Kidney (tissue), 14 donors: ENCODE measurements around the gene MED13L. TPM values are rescaled to one million over a fixed set of nuclear protein-coding genes. Genes with fewer than 3 reads are reported as not detected.

Experiments
- DNase-seq, 5 donors: peaks; one replicate each; pipeline ENCODE4 v3.0.0-alpha.2; 2013 to 2020
- FAIRE-seq: peaks from 2 replicates; lab custom pipeline; 2012; peaks lifted over from hg19 to GRCh38; lab: Jason Lieb, UNC
- H3K27ac ChIP-seq, 2 donors: one replicate each; pipeline ENCODE4 v1.7.0; 2013; ENCODE audit warnings: low read depth in 2 of 2, low read length in 2 of 2, inconsistent platforms in 1 of 2
- H3K27me3 ChIP-seq: one replicate; pipeline ENCODE4 v1.7.1; 2013; ENCODE audit warnings: low read length, inconsistent platforms; ENCODE audit not compliant: control insufficient read depth, insufficient read depth
- H3K36me3 ChIP-seq, 3 donors: one replicate each; pipeline versions ENCODE4 v1.7.0 to v1.7.1; 2013; ENCODE audit warnings: low read length in 3 of 3, control low read depth in 1 of 3, inconsistent platforms in 1 of 3; ENCODE audit not compliant: insufficient read depth in 3 of 3, control insufficient read depth in 2 of 3
- H3K4me1 ChIP-seq, 3 donors: one replicate each; pipeline versions ENCODE4 v1.7.0 to v1.7.1; 2013; ENCODE audit warnings: low read length in 3 of 3, inconsistent platforms in 1 of 3, low read depth in 1 of 3; ENCODE audit not compliant: control insufficient read depth in 2 of 3, insufficient read depth in 2 of 3
- H3K4me3 ChIP-seq, 3 donors: one replicate each; pipeline versions ENCODE4 v1.7.0 to v1.8.1; 2013; ENCODE audit warnings: low read length in 3 of 3, control low read depth in 1 of 3, inconsistent platforms in 1 of 3
- H3K9ac ChIP-seq, 3 donors: one replicate each; pipeline versions ENCODE4 v1.7.0 to v1.7.1; 2013; ENCODE audit warnings: low read length in 3 of 3, control low read depth in 1 of 3, inconsistent platforms in 1 of 3
- H3K9me3 ChIP-seq, 3 donors: one replicate each; pipeline versions ENCODE4 v1.7.0 to v1.7.1; 2013; ENCODE audit warnings: low read length in 3 of 3, control low read depth in 1 of 3, inconsistent platforms in 1 of 3; ENCODE audit not compliant: control insufficient read depth in 2 of 3, insufficient read depth in 1 of 3
- intact Hi-C: fragments of 100-400 bp; cut with DNase I; formaldehyde crosslinking; loops from one replicate; pipeline ENCODE4 v1.11.1; 2022
- polyA plus RNA-seq: library from polyadenylated mRNA; stranded (reverse); fragments of 350-450 nt; fragmentation: Illumina TruSeq; extraction: RNeasy Lipid Tissue Mini Kit (QIAGEN cat#74804); gene quantifications from one replicate; pipeline ENCODE4 v1.2.3, GENCODE V29; 2014; ENCODE audit warnings: low read depth, low replicate concordance; ENCODE audit not compliant: insufficient read depth
- total RNA-seq: library from RNA; stranded (reverse); fragmentation: NEBNext Ultra II Directional; extraction: Animal tissue kit (Norgen Biotek cat#: 25700); gene quantifications from one replicate; pipeline ENCODE4 v1.2.1, GENCODE V29; 2021
- TF ChIP-seq, protein P1 (sequence below): IDR thresholded peaks from 3 replicates; pipeline ENCODE4 v1.5.1; 2012; ENCODE audit warnings: mild to moderate bottlenecking, moderate library complexity, borderline replicate concordance; ENCODE audit not compliant: insufficient read depth; ENCODE audit errors: extremely low read depth
- donor health status: control.
- donor health status: control.
- donor health status: control.
- donor health status: control.
- donor health status: control.
- donor health status: DM: yes; HTN: yes; CAD: no.
- donor health status: Normal renal cell carcinoma (clear cell type).

Gene MED13L
- total and polyA plus RNA-seq, 2 donors from 2014 or later: 7.1 to 153 TPM

DNA sequence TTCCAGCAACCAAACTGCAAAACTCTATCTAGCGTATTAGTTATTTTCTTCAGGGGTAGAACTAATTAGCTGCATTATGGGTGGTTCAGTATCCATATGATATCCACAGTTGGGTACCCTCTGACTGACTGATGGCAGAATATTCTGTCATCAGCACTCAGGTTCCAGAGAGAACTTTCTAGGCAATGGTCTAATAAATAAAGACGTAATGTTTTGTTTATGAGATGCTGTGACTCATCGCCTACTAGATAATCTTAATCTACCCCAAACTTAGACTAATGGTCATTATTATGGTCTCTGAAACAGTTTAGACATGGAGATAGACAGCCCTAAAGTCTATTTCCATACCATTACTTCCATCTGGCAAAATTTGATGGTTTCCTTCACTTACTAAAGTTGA, 220.1 kb downstream of the MED13L start:
- DNase-seq: no peak
- Histone ChIP-seq H3K36me3 (no peaks in the 10 kb centered on the region), H3K27me3 (no peaks in the 10 kb centered on the region), H3K27ac (no peak overlapping the region), H3K4me3 (no peak overlapping the region), H3K9ac (no peak overlapping the region), H3K9me3 (no peaks in the 10 kb centered on the region), H3K4me1 (peaks cover 0 to 9% (median 7%) of the 10 kb centered on the region in 3 donors)
- no peak for FAIRE-seq
- intact Hi-C loops: no loop called here
- TF ChIP-seq, protein P1, sequence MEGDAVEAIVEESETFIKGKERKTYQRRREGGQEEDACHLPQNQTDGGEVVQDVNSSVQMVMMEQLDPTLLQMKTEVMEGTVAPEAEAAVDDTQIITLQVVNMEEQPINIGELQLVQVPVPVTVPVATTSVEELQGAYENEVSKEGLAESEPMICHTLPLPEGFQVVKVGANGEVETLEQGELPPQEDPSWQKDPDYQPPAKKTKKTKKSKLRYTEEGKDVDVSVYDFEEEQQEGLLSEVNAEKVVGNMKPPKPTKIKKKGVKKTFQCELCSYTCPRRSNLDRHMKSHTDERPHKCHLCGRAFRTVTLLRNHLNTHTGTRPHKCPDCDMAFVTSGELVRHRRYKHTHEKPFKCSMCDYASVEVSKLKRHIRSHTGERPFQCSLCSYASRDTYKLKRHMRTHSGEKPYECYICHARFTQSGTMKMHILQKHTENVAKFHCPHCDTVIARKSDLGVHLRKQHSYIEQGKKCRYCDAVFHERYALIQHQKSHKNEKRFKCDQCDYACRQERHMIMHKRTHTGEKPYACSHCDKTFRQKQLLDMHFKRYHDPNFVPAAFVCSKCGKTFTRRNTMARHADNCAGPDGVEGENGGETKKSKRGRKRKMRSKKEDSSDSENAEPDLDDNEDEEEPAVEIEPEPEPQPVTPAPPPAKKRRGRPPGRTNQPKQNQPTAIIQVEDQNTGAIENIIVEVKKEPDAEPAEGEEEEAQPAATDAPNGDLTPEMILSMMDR: no peak

GRCh38 chr12:116055895-116056607, 221.4 kb downstream of the MED13L start:
- intact Hi-C loops: no loop called here

DNA sequence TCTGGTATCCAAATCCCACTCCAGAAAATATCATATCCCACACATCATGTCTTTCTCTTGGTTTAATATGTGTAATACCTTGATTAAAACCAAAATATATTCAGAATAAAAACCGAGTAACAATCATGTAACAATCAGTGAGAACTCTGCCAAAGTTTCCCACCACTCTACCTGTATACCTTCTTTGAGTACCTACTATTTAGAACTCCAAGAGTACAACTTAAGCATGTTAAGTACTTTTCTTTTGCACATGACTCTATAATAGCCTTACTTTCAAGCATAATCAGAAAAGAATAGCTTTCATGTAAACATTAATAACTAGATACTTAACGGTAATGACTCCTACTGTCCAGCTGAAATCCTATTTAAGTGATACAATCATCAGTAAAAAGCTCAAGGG, 223.2 kb downstream of the MED13L start:
- TF ChIP-seq, protein P1: no peak
- intact Hi-C loops: no loop called here
- Histone ChIP-seq H3K4me3 (no peak overlapping the region), H3K4me1 (peaks cover 0 to 9% (median 9%) of the 10 kb centered on the region in 3 donors), H3K36me3 (no peaks in the 10 kb centered on the region), H3K9me3 (no peaks in the 10 kb centered on the region), H3K9ac (no peak overlapping the region), H3K27me3 (no peaks in the 10 kb centered on the region), H3K27ac (no peak overlapping the region)
- FAIRE-seq (no peak), DNase-seq (no peak)

More at GRCh38 chr12:116055895-116056607, 221.4 kb downstream of the MED13L start:
- DNase-seq: no peak
- H3K27ac ChIP-seq: no peak overlapping the region
- H3K9me3 ChIP-seq: no peaks in the 10 kb centered on the region
- TF ChIP-seq, protein P1: no peak
- H3K9ac ChIP-seq: no peak overlapping the region
- peaks cover 0 to 9% (median 7%) of the 10 kb centered on the region in 3 donors for H3K4me1 ChIP-seq
- no peak overlapping the region for H3K4me3 ChIP-seq
- no peaks in the 10 kb centered on the region for H3K27me3 ChIP-seq
- H3K36me3 ChIP-seq: no peaks in the 10 kb centered on the region
- no peak for FAIRE-seq
